VCaP (cell line): ENCODE measurements around the gene OOSP1.

Experiments
- H3K27ac ChIP-seq: fragments of 450-650 bp; 2 replicates; pipeline ENCODE4 v1.5.1; 2017
- TF ChIP-seq, protein P1 (sequence below): fragments of 450-650 bp; conservative IDR thresholded peaks from 2 replicates; pipeline ENCODE4 v1.5.1; 2017; ENCODE audit warnings: mild to moderate bottlenecking, moderate library complexity

The OOSP1 gene

GRCh38 chr11:59941091-59941490 is 2.9 kb downstream of the OOSP1 start:
- TF ChIP-seq, protein P1, sequence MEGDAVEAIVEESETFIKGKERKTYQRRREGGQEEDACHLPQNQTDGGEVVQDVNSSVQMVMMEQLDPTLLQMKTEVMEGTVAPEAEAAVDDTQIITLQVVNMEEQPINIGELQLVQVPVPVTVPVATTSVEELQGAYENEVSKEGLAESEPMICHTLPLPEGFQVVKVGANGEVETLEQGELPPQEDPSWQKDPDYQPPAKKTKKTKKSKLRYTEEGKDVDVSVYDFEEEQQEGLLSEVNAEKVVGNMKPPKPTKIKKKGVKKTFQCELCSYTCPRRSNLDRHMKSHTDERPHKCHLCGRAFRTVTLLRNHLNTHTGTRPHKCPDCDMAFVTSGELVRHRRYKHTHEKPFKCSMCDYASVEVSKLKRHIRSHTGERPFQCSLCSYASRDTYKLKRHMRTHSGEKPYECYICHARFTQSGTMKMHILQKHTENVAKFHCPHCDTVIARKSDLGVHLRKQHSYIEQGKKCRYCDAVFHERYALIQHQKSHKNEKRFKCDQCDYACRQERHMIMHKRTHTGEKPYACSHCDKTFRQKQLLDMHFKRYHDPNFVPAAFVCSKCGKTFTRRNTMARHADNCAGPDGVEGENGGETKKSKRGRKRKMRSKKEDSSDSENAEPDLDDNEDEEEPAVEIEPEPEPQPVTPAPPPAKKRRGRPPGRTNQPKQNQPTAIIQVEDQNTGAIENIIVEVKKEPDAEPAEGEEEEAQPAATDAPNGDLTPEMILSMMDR = no peak
- H3K27ac ChIP-seq = no peak overlapping the region

GRCh38 chr11:59943997-59944714 is 5.9 kb downstream of the OOSP1 start:
- TF ChIP-seq, protein P1 = no peak
- no peak overlapping the region for H3K27ac ChIP-seq

DNA sequence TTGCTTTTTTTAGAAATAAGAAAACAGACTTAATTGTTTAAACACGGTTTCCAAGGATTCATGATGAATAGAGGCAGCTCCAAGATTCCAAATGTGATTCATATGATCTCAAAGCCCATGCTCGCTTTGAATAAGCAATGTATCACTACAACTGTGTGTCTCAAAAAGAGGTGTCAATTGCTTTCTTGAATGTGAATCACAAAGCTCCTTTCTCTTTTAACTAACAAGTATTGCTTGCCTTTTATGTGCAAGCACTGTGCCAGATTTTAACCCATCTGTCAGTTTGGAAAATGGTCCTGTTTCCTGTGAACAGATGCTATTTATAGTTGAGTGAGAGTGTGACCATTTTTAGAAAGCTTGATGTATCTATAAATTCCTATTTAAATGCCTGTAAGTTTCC is 6.5 kb downstream of the OOSP1 start:
- H3K27ac ChIP-seq = no peak overlapping the region
- TF ChIP-seq, protein P1 = no peak

GRCh38 chr11:59953463-59954218 is 15.4 kb downstream of the OOSP1 start:
- TF ChIP-seq, protein P1 = no peak
- H3K27ac ChIP-seq = no peak overlapping the region

DNA sequence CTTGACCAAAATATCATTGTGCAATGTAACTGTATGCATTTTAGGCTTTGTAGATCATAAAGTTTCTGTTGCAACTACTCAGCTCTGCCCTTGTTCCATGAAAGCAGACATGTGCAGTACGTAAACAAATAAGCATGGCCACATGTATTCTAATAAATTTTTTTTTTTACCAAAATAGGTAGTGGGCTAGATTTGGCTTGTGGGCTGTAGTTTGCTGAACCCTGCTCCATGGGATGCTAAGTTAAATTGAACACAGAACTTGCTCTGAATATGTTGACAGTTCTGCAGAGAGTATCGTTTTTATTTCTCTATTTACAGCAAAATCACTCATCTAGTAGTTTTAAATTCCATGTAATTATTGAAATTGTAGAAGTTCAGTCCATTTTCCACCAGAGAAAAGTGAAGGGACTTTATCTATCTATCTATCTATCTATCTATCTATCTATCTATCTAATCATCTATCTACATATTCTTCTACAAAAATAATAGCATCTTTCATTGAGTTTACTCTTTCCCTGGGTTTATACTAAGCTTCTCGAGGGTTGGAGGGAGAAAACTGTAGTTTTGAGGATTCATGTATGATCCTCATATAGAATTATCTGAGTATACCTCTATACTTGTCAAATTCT is 16.1 kb downstream of the OOSP1 start:
- TF ChIP-seq, protein P1 = no peak
- no peak overlapping the region for H3K27ac ChIP-seq

GRCh38 chr11:59957094-59957493 is 18.9 kb downstream of the OOSP1 start:
- H3K27ac ChIP-seq = no peak overlapping the region
- TF ChIP-seq, protein P1 = no peak
